ENCODE data around the gene HTT. TPM values are rescaled to one million over a fixed set of nuclear protein-coding genes. Genes with fewer than 3 reads are reported as not detected.
"Not testable (repeated sequence)": the region's sequence is repeated elsewhere in the genome, so short reads cannot be mapped to it uniquely, and the experiment has no call there.

Gene HTT
- total RNA-seq, 1 experiment from 2014 or later = 6.4 TPM

GRCh38 chr4:3166434-3166833, 92.0 kb downstream of the HTT start:
- not testable (repeated sequence) for H3K4me3 ChIP-seq, H3K9me3 ChIP-seq, H3K36me3 ChIP-seq, H3K27me3 ChIP-seq, DNase-seq

- no peaks in the 10 kb centered on the region for H3K9me3 ChIP-seq
- H3K36me3 ChIP-seq = peaks cover 2% of the 10 kb centered on the region; the same call in 1 of the 2 replicates
- H3K27me3 ChIP-seq = no peaks in the 10 kb centered on the region
- DNase-seq = peak; percentile 11
- no peak overlapping the region for H3K4me3 ChIP-seq
Observed at GRCh38 chr4:3168029-3168428, 93.5 kb downstream of the HTT start.

GRCh38 chr4:3174371-3175338, 100.2 kb downstream of the HTT start:
- peaks cover 2% of the 10 kb centered on the region; the same call in 1 of the 2 replicates for H3K36me3 ChIP-seq

GRCh38 chr4:3176367-3177229, 102.1 kb downstream of the HTT start:
- Histone ChIP-seq H3K4me3 (no peak overlapping the region), H3K9me3 (no peaks in the 10 kb centered on the region), H3K36me3 (no peaks in the 10 kb centered on the region), H3K27me3 (no peaks in the 10 kb centered on the region)
- DNase-seq = no peak

More at GRCh38 chr4:3174371-3175338, 100.2 kb downstream of the HTT start:
- no peak for DNase-seq
- Histone ChIP-seq H3K4me3 (no peak overlapping the region), H3K9me3 (no peaks in the 10 kb centered on the region), H3K27me3 (no peaks in the 10 kb centered on the region)

GRCh38 chr4:3177426-3177825, 102.9 kb downstream of the HTT start:
- no peak overlapping the region for H3K4me3 ChIP-seq
- H3K36me3 ChIP-seq = no peaks in the 10 kb centered on the region
- H3K27me3 ChIP-seq = no peaks in the 10 kb centered on the region
- H3K9me3 ChIP-seq = no peaks in the 10 kb centered on the region
- DNase-seq = no peak

GRCh38 chr4:3177905-3178304, 103.4 kb downstream of the HTT start:
- DNase-seq = no peak
- H3K36me3 ChIP-seq = no peaks in the 10 kb centered on the region
- no peak overlapping the region for H3K4me3 ChIP-seq
- H3K27me3 ChIP-seq = no peaks in the 10 kb centered on the region
- no peaks in the 10 kb centered on the region for H3K9me3 ChIP-seq

GRCh38 chr4:3178351-3178750, 103.9 kb downstream of the HTT start:
- Histone ChIP-seq H3K27me3 (no peaks in the 10 kb centered on the region), H3K36me3 (no peaks in the 10 kb centered on the region), H3K4me3 (no peak overlapping the region), H3K9me3 (no peaks in the 10 kb centered on the region)
- DNase-seq = no peak

GRCh38 chr4:3179126-3179706, 104.7 kb downstream of the HTT start:
- H3K27me3 ChIP-seq = no peaks in the 10 kb centered on the region
- no peak overlapping the region for H3K4me3 ChIP-seq
- no peaks in the 10 kb centered on the region for H3K9me3 ChIP-seq
- DNase-seq = no peak
- no peaks in the 10 kb centered on the region for H3K36me3 ChIP-seq

- Histone ChIP-seq H3K9me3 (no peaks in the 10 kb centered on the region), H3K36me3 (no peaks in the 10 kb centered on the region; the same call in 1 of the 2 replicates), H3K4me3 (no peak overlapping the region), H3K27me3 (no peaks in the 10 kb centered on the region)
- no peak for DNase-seq
Observed at GRCh38 chr4:3183008-3183407, 108.5 kb downstream of the HTT start.

- Histone ChIP-seq H3K9me3 (no peaks in the 10 kb centered on the region), H3K4me3 (no peak overlapping the region), H3K27me3 (no peaks in the 10 kb centered on the region), H3K36me3 (no peaks in the 10 kb centered on the region; the same call in none of the 2 replicates)
- no peak for DNase-seq
Observed at GRCh38 chr4:3184725-3185124, 110.2 kb downstream of the HTT start.

- Histone ChIP-seq H3K4me3 (no peak overlapping the region), H3K9me3 (no peaks in the 10 kb centered on the region), H3K36me3 (no peaks in the 10 kb centered on the region; the same call in none of the 2 replicates), H3K27me3 (no peaks in the 10 kb centered on the region)
- no peak for DNase-seq
Observed at GRCh38 chr4:3186609-3187008, 112.1 kb downstream of the HTT start.

GRCh38 chr4:3188118-3188517, 113.6 kb downstream of the HTT start:
- no peak overlapping the region for H3K4me3 ChIP-seq

GRCh38 chr4:3189459-3189858, 115.0 kb downstream of the HTT start:
- Histone ChIP-seq H3K27me3 (no peaks in the 10 kb centered on the region), H3K4me3 (no peak overlapping the region), H3K9me3 (no peaks in the 10 kb centered on the region), H3K36me3 (no peaks in the 10 kb centered on the region; the same call in none of the 2 replicates)
- no peak for DNase-seq

More at GRCh38 chr4:3188118-3188517, 113.6 kb downstream of the HTT start:
- no peaks in the 10 kb centered on the region for H3K9me3 ChIP-seq
- H3K36me3 ChIP-seq = no peaks in the 10 kb centered on the region; the same call in none of the 2 replicates
- H3K27me3 ChIP-seq = no peaks in the 10 kb centered on the region
- DNase-seq = no peak

GRCh38 chr4:3190549-3190948, 116.1 kb downstream of the HTT start:
- Histone ChIP-seq H3K4me3 (no peak overlapping the region), H3K36me3 (no peaks in the 10 kb centered on the region; the same call in none of the 2 replicates), H3K9me3 (no peaks in the 10 kb centered on the region), H3K27me3 (no peaks in the 10 kb centered on the region)
- no peak for DNase-seq

GRCh38 chr4:3192188-3192587, 117.7 kb downstream of the HTT start:
- H3K27me3 ChIP-seq = no peaks in the 10 kb centered on the region
- no peaks in the 10 kb centered on the region for H3K9me3 ChIP-seq
- H3K4me3 ChIP-seq = no peak overlapping the region
- H3K36me3 ChIP-seq = no peaks in the 10 kb centered on the region; the same call in none of the 2 replicates
- DNase-seq = no peak

GRCh38 chr4:3192827-3193226, 118.3 kb downstream of the HTT start:
- H3K27me3 ChIP-seq = no peaks in the 10 kb centered on the region
- H3K9me3 ChIP-seq = no peaks in the 10 kb centered on the region
- H3K4me3 ChIP-seq = no peak overlapping the region
- DNase-seq = no peak
- no peaks in the 10 kb centered on the region; the same call in none of the 2 replicates for H3K36me3 ChIP-seq

Measured in MG63 (cell line).